EL (cell line): ENCODE data around the gene FMNL2.

Experiments
- DNase-seq: peaks from one replicate; pipeline ENCODE4 v3.0.0-alpha.2; 2016

Gene FMNL2

DNA sequence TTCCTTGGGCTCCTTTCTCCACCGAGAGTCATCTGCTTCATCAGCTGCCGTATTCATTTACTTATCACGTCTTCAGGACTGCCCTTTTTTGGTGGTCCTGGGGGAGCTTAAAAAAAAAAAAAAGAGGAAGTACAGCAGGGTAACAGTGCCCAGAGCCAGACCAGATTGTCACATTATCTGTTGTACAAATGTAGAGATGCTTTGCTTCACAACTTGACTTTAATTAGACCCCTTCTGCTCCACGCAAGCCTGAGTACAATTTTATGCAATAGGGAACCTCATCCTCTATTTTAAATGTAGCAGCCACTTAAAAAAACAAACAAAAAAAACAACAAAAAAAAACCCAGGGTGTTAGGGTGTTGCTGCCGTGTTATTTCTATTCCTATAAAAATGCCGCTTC is 254.0 kb downstream of the FMNL2 start:
- DNase-seq: no peak

DNA sequence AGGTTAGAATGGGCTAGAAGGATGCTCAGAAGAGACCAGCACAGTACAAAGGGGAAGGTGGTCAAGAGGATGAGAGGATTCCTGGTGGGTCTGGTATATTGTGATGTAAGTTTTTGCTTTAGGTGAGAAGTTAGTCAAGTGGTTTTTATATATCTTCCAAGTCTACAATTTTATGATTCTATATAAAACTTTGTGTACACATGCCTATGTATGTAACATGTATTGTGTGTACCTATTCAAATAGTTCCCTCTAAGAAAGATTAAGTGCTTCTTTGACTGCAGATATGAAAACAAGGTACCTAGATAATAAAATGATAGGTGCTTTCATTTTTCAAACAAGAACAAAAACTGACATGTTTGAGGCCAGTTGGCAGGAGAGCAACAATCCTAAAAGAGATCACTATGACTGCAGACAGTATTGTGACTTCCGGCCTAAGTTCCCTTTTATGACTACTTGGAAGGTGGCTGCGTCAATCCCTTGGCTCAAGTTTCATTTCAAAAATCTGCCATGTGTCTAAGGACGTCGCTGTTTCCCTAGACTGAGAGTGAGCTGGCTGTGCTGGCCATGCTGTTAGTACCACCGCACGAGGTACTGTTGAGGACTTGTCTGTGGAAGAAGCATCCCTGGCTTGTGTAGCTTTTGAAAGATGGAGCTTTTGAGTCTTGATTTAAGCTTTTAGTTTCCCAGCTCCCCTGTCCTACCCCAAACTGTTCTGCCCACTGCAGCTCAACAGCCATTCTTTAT is 259.2 kb downstream of the FMNL2 start:
- DNase-seq: no peak

DNA sequence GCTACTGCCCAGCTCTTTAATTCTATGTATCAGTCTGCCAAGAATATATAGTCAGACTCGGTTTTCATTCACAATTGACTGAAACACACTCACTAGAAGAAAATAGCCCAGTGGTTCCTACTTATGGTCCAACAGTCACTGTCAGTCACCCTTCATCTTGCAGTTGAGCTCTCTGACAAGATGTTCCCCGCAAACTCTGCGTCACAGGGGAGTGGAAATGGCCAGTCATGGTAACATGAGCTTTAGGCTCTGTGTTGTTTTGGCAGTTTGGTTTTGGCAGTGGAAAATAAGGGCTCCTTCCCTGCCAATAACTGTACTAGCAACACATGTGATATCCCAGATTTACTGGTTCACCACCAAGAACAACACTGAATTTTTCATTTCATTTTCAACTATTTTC is 259.8 kb downstream of the FMNL2 start:
- no peak for DNase-seq

DNA sequence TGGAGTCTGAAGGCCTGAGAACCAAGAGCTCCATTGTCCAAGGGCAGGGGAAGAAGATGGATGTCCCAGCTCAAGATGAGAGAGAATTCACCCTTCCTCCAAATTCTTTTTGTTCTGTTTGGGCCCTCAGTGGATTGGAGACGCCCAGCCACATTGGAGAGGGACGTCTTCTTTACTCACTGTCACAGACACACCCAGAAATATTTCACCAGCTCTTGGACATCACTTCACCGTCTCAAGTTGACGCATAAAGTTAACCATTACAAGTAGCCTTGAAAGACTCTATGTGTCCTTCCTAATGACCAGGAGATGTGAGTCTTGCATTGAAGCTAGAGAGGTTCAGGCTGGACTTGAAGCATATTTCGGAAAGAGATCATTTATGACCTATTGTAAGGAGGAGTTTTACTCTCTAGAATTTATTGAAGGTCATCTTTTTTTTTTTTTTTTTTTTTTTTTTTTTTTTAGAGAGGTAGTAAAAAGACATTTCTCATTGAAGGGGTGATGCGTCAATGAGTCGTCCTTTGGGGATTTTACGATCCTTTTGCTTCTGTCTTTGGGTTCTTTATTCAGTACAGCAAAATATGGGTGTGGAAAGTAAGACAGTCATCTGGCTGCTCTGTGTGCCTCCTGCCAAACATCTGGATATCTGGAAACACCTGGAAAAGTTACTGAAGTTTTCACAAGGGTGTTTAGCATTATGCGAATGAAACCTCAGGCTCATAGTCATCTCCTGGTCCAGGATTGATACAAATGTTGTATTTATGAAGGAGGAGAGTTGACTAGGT is 264.2 kb downstream of the FMNL2 start:
- peak; percentile 50 for DNase-seq

DNA sequence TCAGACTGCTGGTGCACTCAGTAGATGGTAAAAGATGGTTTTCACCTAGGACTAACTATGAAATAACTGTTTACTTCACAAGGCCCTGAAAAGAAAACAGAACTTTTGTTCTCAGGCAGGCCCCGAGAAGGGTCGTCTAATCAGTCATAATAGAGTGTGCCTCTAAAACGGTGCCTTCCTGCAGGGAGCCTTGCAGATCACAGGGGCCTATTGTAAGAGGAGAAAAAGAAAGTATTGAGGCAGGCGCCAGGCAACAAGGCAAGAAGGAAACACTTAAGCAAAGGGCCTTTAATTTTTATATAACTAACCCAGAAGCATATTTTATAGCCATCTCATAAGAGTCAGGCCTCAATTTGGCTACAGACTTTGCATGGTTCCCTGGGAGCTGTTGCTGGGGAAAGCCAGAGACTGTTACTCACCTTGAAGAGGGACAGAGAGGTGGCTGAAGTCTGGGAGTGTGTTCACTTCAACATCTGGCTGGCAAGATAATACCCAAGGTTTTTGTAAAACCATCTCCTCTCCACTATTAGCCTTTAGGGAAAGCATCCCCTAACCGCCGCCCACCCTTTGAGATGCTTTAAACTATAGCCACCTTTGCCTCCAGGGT is 265.2 kb downstream of the FMNL2 start:
- DNase-seq: no peak

DNA sequence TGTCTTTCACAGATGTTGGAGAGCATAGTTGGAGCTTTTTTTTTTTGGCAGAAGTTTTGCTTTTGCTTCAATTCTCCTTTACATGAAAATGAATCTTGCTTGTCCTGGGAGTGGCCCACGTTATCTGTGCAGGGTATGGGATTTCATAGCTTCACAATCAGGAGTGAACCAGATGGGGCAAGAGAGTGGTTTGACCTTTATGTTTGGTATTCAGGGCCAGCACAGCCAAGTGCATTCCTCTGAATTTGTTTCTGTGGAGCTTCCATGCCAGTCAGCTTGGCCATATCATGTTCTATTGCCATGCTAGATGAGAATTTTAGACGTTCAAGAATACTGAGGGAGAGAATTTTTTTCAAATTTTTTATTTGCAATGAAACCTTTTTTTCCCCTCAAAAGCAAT is 265.7 kb downstream of the FMNL2 start:
- peak; percentile 58 for DNase-seq

DNA sequence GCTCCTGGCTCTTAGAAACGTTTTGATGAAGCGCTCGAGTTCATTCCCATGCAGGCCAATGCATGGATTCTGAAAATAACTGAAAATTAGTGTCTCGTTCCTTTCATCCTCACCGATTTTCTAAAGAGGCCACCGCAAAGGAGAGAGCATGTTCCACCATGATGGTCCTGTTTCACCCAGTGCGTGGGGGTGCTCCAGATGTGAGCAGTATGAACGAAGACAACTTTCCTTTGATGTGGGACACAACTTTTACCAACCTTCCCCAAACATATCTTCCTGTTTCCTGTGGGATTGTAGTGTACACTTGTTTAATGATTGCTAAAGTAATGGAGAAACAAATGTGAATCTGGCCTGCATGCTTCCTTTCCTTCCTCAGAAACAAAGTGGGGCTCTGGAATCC is 267.8 kb downstream of the FMNL2 start:
- no peak for DNase-seq

DNA sequence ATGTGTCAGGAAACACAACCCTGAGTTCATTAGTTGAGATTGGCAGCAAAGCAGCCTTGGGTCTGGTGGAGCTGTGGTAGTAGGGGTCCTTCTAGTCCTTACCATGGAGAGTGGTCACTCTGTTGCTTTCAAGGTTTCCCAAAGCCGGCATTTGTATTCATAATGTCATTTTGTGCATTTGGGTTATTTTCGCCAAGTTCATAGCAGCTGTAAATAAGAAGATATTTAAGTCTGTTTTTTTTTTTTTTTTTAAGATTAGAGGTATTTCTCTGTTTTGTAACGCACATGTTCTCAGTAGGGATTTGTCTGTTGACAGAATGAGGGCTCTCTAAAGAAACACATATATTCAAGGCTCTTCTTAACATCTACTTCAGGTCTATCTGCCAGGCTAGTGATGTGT is 268.2 kb downstream of the FMNL2 start:
- DNase-seq: no peak

DNA sequence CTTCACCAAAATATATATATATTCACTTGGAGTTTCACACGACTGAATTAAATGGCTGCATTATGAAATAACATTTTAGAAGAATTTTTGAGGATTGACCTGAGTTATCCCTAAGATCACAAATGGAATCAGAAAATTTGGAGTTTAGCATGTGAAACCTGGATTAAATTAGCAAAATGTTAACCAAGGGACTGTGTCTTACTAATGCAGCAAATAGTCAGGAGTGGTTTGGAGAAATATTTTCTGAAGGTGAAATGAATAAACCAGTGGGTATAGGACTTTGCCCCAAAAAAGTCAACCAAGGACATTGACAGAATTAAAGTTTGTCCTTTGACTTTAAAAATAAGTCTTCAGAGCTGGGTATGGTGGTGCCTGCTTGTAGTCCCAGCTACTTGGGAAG is 271.1 kb downstream of the FMNL2 start:
- DNase-seq: no peak

DNA sequence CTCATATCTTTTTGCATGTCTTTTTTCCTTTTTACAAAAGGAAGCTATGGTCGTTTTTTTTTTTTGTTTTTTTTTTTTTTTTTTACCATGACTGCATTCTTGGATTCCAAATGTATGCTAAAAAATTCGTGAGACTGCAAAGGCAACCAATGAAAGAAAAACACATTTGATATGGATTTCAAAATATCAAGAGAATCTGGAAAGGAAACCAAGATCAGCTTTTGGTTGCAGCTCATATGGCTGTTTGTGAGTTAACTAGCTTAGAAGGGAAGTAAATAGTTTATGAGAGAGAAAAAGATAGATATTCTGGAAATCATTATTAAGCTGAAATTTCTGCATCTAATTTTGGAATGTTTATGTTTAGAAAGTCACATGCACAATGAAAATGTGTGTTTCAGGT is 272.0 kb downstream of the FMNL2 start:
- DNase-seq: no peak

DNA sequence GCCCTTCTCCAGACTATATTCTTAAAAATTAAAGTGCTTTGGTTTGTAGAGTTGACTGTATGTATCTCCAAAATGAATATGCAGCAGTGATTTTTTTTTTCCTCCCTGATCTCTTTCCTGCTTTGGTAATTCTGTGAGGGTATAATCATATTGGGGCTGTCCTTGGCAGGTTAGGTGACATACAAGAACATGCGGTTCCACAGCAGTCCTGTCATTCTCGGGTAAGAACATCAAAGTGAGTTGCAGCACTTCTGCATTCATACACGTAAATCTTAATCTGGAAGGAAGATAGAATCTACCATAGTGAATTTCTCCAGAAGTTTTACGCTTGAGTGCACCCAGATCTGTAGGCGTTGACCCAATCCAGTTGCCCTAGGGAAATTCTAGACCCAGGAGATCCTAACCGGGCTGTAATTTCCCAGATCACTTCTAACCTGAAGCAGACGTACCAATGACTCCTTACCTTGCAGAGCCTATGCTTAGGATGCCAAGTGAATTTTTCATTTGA is 272.9 kb downstream of the FMNL2 start:
- DNase-seq: no peak

DNA sequence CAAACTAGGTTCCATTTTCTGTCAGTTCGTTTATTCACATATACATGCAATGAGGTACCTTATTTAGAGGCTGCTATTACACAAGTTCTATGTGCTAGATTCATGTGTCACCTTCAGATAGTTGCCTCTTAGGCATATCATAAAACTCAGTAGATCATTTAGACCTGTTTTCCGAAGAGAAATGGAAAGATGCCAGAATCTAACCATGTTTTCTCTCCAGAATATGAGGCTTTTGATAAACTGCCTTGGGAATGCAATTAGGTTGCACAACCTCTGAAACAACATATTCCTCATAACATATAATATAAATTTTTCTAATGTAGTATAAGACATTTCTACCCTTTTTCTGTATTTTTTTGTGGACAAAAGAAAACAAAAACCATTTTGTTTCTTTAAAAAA is 274.2 kb downstream of the FMNL2 start:
- no peak for DNase-seq

DNA sequence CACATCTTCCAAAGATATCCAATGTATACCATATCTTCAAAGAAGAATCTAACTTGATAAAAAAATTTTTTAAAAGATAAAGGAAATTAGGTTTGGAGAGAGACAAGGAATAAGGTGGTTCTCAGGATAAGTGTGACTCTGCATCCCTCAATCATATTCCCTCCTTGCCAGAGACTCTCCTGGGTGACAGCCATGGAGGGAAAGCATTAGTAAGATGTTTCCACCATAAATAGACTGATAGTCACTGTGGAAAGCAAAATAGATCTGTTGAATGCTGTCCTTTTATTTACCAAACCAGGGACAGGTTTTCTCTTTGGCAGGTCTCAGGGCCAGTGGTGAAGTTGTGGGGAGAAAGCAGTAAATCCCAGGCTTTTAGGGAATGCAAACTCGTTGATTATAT is 274.7 kb downstream of the FMNL2 start:
- DNase-seq: no peak

DNA sequence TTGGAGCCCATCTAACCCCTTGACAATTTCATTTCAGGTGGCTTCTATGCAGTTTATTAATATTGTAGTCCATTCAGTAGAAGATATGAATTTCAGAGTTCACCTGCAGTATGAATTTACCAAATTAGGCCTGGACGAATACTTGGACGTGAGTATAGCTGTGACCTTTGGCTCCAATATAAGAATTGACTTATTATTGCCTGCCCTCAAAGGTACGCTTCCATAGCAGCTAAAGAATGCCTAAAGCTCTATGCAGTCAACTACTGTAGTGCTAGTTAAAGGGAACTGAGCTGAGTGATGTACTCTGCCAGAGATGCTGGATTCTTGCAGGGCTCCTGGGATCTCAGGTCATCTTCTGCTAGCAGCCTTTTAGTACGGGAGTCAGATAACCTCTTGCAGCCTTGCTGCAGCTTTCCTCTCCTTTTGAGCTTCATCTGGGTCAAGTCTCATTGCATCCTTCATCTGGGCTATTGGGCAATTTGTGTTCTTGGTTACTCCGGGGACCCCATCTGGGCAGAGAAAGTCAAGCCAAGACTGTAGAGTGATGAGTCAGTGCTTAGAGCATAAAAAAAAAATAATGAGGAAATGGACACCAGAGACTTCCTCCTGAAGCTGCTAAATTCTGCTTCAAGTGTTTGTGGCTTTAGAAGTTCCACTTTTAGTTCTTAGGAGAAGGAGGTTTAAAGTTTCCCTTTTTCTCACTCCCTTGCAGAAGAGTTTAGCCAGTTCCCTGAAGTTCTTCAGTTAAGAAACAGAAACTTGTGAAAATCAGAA is 276.7 kb downstream of the FMNL2 start:
- DNase-seq: peak; percentile 75

DNA sequence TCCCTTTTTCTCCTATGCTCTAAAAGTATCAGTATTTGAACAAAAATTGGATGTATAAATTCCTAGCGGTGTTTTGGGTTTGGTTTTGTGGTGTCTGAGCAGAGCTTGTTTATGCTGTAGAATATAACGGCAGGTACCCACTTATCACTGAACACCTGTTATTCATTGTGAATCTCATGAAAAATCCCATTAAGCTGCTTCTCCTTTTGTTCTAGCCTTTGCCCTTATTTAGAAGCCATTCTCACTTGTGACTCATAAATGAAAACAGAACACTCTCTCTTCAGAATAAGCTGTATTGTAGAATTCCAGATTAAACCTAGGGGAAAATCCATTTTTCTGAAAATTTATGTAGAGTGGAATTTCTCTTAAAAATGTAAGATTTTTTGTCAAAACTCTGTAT is 278.3 kb downstream of the FMNL2 start:
- DNase-seq: no peak

DNA sequence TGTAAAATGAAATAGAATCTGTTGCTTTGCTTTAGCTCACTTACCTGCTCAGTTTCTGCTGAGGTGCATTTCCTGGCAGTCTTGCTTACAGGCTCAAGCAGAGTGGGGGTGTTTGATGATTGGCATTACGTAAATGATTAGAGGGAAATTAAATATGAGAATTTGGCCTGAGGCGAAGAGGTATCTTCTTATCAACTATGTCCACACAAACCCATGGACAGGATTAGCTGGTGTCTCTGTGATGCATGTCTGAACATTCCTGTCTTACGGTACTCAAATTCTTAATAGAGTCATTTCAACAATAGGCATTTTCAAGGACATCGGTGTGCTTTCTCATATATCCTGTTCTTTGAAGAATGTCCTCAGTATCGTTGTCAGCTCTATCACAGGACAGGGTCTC is 280.2 kb downstream of the FMNL2 start:
- no peak for DNase-seq

DNA sequence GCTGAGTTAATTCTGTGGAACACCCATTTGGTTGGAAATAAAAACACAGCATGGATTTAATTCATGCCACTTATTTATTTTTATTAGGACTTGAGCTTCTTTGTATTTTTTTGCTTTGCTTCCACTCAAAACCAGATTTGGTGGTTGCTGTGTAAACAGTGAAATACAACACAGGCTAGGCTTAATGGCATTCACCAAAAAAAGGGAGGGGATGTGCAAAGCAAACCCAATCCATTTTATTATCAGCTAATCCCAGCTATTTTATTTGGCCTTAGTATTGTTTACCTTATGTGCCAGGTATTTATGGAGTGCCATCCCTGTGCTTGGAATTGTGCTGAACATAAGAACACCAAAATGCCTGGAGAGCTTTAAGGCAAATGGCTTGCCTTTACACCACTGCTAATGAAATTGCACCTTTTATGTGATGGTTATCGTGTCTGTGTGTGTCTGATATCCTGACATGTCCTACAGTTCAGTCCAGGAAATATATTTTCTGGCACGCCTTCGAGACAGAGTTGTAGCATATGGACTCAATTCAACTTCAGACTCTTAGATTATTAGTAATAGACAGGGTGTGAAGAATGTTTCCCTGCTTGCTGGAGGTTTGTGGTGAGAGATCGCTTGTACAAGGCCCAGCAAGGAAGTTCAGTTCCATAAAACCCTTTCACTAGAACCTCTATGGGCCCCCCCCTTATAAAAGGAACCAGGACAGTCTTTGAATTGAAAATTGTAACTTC is 282.6 kb downstream of the FMNL2 start:
- no peak for DNase-seq

DNA sequence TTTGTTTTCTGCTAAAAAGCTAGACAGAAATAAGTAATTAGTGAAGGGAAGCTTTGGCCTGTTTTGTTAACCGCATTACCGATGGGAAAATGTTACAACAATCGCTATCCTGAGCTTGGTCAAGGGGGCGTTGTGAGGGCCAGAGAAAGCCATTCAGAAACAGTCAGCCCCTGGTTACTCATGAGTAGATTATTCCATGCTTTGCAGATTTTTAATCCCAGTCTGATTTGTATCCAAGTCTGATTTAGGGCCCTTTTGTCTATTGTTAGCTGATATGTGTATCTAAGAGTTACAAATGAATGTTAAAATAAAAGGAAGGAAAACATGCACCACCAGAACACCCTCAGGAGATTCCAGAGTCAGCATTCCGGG is 283.2 kb downstream of the FMNL2 start:
- no peak for DNase-seq

DNA sequence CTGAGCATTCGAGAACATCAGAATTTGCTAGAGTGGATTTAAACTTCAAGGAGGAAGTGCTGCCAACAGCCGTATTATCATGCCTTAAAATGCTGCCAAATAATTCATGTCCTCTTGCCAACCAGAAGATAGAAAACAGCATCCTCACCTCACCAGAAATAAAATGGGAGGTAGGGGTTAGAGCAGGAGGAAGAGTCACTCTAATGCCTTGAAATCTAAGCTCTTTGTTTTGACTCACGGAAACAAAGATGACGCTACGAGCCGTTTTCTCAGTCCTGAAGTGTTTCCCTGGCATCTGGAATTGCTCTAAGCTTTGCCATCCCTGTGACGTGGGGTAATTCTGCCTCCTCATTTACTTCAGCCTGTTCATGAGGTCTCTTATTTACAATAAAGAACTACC is 285.2 kb downstream of the FMNL2 start:
- no peak for DNase-seq

DNA sequence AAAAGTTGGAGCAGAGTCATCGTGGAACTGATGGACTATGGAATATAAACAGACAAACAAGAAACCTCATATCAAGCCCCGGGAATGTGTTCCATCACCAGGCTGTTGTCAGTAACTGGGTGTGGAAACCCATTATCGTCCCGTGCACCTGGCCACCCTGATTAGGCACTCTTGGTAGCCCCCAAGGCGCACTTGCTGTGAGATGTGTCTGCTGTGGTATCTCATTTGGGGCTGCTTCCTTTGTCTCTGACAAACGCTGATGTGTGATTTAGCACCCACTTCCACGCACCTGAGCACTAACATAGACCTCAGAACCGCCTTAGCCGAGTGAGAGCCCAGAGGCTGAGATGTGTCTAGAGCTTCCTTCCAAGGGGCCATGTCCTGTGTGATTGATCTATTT is 286.0 kb downstream of the FMNL2 start:
- no peak for DNase-seq

DNA sequence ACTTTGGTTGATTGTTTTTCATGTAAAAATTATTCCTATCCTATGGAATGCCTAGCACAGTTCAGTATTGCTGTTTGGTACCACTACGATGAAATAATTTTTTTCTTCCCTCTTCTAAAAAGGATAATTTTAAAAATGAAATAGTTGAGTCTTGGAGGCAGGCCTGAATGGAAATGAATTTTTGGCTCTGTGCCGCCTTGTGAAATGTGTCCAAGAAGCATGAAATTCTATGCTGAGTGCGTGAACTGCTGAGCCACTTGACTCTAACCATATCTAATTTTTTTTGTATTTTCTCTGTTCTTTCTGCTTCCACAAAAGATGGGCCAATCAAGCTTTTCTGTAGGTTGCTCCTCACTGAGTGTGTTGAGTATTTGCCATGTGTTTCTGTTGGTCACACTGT is 287.2 kb downstream of the FMNL2 start:
- no peak for DNase-seq

DNA sequence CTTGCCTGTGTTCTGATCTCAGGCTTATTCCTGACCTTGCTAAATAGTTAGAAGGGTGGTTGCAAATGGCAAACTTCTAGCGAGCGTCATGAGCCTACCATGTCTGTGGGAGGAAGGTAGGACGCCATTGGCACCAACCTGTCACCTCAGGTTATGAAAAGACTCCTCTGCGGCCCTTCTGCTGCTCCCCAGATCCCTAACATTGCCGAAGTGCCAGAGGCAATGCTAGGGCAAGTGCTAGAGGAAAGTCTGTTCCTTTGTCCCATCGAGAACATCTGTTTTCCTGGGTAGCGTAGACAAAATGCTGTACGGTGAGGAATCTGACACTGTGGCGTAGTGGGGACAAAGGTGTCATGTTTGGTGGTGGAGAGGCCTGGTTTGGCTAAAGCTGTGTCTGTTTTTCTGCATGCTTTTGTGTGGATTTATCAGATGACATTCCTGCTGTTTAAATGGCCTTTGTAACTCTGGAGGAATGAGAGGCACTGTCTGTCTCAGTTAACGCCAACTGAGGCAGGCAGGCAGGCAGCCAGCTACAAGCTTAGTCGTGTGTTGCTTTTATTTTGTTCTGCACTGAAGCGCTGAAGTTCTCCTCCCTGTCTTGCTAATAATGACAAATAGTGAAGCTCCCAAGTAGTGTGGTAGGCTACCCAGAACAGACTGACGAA is 288.2 kb downstream of the FMNL2 start:
- DNase-seq: no peak
